ENCODE results near the gene GABRB1.
A peak's percentile ranks its signal among the peaks of the same experiment; 100 is the strongest.

GABRB1 gene

GRCh38 chr4:47386146-47386545 is 354.8 kb downstream of the GABRB1 start:
- DNase-seq (ENCODE audit: low read depth in 2 of 2): no peak

GRCh38 chr4:47386561-47387235 is 355.3 kb downstream of the GABRB1 start:
- no peak for DNase-seq (ENCODE audit: low read depth in 2 of 2)

DNA sequence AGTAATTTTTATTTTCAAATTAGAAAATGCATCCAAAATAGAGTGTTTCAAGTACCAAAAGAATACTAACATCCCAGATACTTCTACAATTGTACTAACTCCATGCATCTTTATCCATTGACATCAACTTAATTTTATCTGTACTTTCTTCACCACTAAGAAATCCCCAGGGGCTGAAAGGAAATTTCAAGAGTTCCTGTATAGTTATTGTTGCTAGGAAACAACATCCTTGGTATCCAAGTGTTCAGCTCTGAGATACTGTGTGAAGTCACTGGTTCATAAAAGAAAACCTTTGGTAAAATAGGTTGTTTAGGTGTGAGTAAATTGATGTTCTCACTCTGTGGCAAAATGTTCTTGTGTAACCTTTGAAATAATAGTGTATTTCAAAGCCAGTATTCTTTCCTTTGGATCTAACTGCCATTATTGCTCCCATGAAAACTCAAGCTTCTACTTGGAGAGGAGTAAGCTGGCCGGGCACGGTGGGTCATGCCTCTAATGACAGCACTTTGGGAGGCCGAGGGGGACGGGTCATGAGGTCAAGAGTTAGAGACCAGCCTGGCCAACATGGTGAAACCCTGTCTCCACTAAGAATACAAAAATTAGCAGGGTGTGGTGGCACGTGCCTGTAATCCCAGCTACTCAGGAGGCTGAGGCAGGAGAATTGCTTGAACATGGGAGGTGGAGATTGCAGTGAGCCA is 359.2 kb downstream of the GABRB1 start:
- DNase-seq (ENCODE audit: low read depth in 2 of 2): no peak

DNA sequence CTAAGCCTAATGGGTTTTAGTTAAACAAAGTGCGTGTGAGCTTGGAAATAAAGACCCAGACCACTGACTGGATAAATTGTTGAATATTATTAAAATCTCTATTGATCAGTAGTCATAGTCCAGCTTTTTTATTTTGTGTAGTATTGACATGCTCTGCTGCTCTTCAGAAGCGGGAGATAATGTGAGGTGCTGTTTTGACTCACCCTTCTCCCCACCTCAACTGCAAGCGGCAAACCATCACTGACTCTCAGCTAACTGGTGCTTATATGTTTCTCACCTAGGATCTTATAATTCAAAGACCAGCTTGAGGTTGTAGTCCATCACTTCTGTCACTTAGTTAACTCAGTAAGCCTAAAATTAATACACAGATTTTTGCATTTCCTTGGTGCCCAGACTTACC is 359.9 kb downstream of the GABRB1 start:
- DNase-seq (ENCODE audit: low read depth in 2 of 2): no peak

DNA sequence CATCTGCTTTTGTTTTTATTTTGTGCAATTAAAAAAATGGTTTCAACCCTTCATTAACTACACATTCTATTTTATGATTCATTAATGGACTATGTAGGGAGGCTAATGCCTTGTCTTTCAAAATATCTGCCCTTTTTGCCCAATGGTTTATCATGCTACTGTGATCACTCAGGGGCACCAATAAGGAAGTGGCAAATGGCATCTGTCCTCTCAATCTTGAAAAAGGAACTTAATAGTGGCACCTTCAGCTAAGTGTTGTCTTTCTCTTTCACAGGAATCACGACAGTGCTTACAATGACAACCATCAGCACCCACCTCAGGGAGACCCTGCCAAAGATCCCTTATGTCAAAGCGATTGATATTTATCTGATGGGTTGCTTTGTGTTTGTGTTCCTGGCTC is 375.0 kb downstream of the GABRB1 start:
- DNase-seq (ENCODE audit: low read depth in 2 of 2): no peak

- no peak for DNase-seq (ENCODE audit: low read depth in 2 of 2)
Observed at GRCh38 chr4:47410271-47410670, 378.9 kb downstream of the GABRB1 start.

DNA sequence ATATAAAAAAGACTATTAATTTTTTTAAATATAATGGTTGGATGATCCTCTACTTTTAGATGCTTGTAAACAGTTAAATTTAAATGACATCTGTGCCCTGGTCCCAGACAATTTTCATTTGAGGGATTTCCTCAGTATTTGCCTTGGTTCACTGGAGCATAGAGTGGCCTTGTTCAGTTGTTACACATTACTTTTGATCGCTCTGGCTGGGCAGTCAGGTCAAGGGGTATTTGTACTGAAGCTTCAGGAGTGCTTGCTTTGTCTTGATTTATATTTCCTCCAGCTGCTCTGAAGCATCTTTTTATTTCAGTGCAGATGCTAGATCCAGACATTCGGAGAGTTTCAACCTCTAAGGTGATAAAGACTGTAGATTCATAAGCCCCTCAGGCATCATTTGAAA is 382.2 kb downstream of the GABRB1 start:
- no peak for DNase-seq (ENCODE audit: low read depth in 2 of 2)

GRCh38 chr4:47415719-47416118 is 384.4 kb downstream of the GABRB1 start:
- DNase-seq (ENCODE audit: low read depth in 2 of 2): no peak

GRCh38 chr4:47418147-47418546 is 386.8 kb downstream of the GABRB1 start:
- DNase-seq (ENCODE audit: low read depth in 2 of 2): no peak

DNA sequence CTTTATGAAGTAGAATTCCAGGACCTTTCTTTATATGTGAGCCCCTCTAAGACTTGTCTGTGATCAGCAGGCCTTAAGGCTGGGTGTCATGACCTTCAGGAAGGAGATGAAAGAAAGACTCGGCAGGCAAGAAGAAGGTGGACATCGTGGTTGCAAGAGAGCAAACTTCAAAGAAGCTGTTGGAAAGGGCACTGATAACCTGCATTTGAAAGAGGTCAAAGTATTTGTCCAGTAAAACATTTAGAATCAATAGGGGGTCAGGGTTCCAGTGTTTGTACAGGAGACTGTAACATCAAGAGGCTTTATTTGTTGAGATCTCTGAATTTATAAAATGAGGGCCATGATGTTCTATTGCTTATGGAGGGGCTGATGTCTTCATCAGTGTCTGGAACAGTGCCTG is 387.9 kb downstream of the GABRB1 start:
- DNase-seq (ENCODE audit: low read depth in 2 of 2): no peak

DNA sequence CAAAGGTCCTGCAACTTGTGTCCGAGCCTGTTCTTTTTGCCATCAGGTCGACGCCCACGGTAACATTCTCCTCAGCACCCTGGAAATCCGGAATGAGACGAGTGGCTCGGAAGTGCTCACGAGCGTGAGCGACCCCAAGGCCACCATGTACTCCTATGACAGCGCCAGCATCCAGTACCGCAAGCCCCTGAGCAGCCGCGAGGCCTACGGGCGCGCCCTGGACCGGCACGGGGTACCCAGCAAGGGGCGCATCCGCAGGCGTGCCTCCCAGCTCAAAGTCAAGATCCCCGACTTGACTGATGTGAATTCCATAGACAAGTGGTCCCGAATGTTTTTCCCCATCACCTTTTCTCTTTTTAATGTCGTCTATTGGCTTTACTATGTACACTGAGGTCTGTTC is 394.3 kb downstream of the GABRB1 start:
- DNase-seq (ENCODE audit: low read depth in 2 of 2): no peak

DNA sequence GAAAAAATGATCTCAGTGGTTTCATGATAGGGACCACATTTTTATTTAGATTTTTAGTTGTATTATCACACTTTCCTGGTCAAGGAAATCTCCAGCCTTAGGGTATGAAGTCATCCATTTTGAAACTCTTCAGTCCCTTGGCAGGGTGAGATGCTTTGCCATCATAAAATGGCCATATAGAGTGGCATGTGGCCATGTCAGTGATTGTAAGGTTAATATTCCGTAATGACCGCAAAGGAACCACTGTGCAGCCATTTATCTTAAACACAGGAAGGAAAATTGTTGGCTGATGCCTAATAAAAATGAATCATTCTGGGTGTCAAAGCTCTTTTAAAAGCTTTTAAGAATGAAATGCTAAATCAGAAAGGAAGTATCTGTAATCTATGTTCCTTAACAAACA is 396.6 kb downstream of the GABRB1 start:
- DNase-seq (ENCODE audit: low read depth in 2 of 2): no peak

- no peak for DNase-seq (ENCODE audit: low read depth in 2 of 2)
Observed at GRCh38 chr4:47432749-47433148, 401.4 kb downstream of the GABRB1 start.

DNA sequence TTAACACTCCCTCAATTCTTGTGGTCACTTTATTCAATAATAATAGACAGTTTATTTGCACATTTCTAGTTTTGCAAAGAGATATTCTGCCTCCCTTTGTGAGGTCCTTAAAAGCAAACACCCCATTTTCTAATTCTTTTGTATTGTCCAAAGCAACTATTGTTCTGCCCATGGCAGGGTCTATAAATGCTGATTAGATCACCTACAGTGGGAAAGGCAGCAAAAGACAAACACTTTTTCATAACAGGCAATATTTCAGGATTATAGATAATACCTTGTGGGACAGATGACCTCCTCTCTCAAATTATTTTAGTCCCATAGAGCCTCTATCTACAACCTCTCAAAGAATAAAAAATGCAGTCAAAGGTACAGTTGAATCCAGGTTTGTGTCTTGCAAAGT is 403.6 kb downstream of the GABRB1 start:
- DNase-seq (ENCODE audit: low read depth in 2 of 2): no peak

DNA sequence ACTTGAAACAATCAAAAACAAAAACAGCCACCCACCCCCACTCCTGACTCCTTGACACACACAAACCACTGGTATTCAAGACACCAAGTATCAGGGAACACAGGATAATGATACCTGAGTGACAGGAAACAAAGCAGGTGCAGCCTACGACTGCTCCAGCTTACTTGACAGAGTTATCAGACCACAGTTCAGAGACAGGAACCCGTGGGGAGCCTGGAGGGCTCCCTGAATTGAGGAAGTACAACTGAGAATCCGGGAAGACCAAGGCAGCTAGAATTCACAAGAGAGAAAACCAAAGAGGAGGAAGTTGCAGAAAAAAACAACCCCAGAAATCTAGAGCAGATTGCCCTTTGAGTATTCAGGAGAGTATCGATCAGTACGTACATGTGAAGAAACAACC is 411.6 kb downstream of the GABRB1 start:
- no peak for DNase-seq (ENCODE audit: low read depth in 2 of 2)

DNA sequence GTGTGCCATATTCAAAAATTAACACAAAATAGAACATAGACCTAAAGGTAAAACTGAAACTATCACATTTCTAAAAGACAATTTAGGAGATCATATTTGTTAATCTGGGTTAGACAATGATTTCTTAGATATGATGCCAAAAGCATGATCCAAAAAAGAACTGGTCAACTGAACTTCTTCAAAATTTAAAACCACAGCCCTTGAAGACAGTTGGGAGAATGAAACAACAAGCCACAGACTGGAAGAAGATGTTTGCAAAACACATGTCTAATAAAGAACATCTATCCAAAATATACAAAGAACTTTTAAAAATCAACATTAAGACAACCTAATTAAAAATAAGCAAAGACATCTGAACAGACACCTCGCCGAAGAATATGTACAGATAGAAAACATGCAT is 412.7 kb downstream of the GABRB1 start:
- no peak for DNase-seq (ENCODE audit: low read depth in 2 of 2)

DNA sequence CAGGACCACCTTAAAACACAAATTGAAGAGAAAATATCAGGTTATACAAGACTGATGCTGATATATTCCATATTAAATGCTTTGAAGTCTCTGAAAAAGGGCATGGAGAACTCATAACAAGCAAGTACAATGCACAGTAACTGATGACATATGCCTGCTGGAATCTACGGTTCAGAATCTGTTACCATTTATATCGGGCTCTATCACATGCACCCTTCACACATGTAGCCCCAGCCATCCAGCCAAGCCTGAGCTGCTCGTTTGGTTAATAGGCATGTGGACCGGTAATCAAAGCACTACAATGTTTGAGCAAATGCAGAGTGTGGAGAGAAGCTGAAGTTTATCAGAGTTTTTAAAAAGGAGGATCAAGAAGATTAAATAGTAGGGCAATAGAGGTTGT is 420.3 kb downstream of the GABRB1 start:
- DNase-seq (ENCODE audit: low read depth in 2 of 2): no peak

DNA sequence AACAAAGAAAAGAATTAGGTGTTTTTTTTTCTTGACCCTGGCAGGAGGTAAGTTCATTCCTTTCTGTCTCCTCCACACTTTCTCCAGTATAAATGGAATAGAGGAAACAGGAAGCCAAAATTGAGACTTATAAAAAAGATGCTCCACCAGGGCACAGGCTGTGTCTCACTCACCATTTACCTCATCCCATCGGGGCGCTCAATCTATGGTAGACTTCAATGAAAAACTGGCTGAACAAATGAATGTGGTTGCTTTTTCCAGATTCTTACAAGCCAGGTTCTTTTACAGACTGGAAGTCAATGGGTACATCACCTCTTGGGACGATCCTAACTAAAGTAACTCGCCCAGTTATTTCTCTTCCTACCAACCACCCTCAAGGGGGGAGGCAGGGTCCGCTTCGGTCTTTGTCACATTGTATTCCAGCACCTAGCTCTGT is 431.4 kb downstream of the GABRB1 start:
- DNase-seq (ENCODE audit: low read depth in 2 of 2): no peak

DNA sequence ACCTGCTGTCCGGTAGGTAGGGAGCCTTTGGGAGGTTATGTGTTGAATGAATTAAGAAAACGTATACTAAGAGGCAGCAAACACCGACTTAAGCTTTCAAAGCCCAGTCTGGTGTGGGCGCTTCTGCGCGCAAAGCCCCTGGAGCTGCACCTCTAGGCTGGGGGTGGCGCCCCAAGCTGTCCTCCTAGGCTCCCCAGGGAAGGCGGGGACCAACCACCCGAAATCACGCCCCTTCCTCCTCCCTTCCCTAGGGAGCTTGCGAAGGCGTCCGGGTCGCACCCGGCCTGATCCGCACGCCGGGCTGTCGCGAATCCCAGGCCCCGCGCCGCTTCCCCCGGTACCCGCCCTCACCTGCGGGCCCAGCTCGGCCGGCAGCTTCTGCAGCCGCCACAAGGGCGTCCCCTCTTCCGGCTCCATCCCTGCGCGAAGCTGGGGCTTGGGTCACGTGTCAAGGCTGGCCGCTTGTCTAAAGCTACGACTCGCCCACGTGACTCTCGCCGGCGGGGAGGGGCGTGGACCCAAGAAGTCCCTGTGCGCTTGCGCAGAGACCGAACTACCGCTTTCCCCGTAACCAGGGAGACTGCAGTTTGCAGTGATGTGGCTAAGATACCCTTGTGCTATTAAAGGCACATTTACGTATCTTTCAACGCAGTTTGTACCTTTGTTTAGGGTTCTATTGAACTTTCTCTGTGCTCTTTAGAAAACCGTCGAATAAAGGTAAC is 432.0 kb downstream of the GABRB1 start, which contains the start of gene COMMD8:
Gene COMMD8, minus strand, starts transcription at position 468 of the 722 bp plus-strand sequence. Its CDS starts 51 bp downstream, at position 417.
- peak; percentile 92 to 96 for DNase-seq (ENCODE audit: low read depth in 2 of 2)

GRCh38 chr4:47465004-47465403 is 433.6 kb downstream of the GABRB1 start:
- DNase-seq (ENCODE audit: low read depth in 2 of 2): no peak

GRCh38 chr4:47466056-47466785 is 434.9 kb downstream of the GABRB1 start:
- DNase-seq (ENCODE audit: low read depth in 2 of 2): no peak

DNA sequence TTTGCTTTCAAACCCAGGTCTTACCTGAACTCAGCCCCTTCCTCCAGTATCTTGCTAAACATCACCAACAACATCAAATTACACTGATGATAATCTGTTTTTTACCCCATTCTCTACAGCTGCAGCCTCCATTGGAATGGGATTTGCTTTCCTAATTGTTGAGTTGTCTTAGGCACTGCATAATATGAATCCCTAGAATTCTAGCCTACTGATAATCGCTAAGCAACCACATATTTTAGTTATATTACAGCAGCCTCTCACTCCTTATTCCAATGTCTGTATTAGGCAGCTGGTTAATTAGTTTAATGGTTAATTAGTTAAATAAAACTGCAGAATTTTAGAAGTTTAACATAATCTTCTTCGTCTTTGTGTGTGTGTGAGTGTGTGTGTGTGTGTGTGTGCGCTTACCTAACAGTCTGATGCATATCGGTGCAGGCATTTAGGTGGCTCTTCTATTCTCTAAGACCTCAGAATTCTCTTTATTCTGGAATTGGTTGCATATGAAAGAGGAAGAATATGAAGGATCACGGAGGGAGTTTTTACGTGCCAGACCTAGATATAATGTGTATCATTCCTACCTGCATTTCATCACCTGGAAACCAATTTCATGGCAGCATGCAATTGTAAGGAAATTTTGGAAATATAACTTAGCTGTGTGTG is 437.5 kb downstream of the GABRB1 start:
- DNase-seq (ENCODE audit: low read depth in 2 of 2): no peak

All from stimulated activated CD8-positive, alpha-beta memory T cell treated with anti-CD3 and anti-CD28 coated beads, Interleukin-15, amount 100 ng/mL, for 4 hours (primary cell).